GM23338 (cell line): Measurements from ENCODE around the gene PTPN12. TPM values are rescaled to one million over a fixed set of nuclear protein-coding genes. Genes with fewer than 3 reads are reported as not detected.

ENCODE experiments used
- ATAC-seq: fragments of 200-7000 bp; cut with Tn5 transposase; 3 replicates; pipeline ENCODE4 v1.9.1; 2020
- DNase-seq: peaks from one replicate; pipeline ENCODE4 v3.0.0-alpha.2; 2015; ENCODE audit warnings: low spot score
- H2AFZ ChIP-seq: fragments of 200-600 bp; sonication (generic); 2 replicates; pipeline ENCODE4 v1.8.0; 2016; ENCODE audit warnings: antibody characterized with exemption, mild to moderate bottlenecking, moderate library complexity
- H3F3A ChIP-seq: fragments of 200-600 bp; sonication (generic); replicated peaks from 2 replicates; pipeline ENCODE4 v1.8.0; 2017; ENCODE audit warnings: antibody characterized with exemption, mixed run types, low read depth
- H3K27ac ChIP-seq: fragments of 200-600 bp; sonication (generic); 2 replicates; pipeline ENCODE4 v1.6.1; 2016; ENCODE audit warnings: low read depth
- H3K27me3 ChIP-seq: fragments of 200-600 bp; sonication (generic); 2 replicates; pipeline ENCODE4 v1.8.0; 2016; ENCODE audit warnings: mild to moderate bottlenecking, mixed run types, moderate library complexity; ENCODE audit not compliant: insufficient read depth
- H3K36me3 ChIP-seq: fragments of 200-600 bp; sonication (generic); 2 replicates; pipeline ENCODE4 v1.8.0; 2016; ENCODE audit warnings: mild to moderate bottlenecking; ENCODE audit not compliant: insufficient read depth
- H3K4me1 ChIP-seq: fragments of 200-600 bp; sonication (generic); 2 replicates; pipeline ENCODE4 v1.8.0; 2016; ENCODE audit warnings: mild to moderate bottlenecking, moderate library complexity; ENCODE audit not compliant: insufficient read depth
- H3K4me2 ChIP-seq: fragments of 200-600 bp; sonication (generic); 2 replicates; pipeline ENCODE4 v1.7.1; 2017; ENCODE audit warnings: mixed run types
- H3K4me3 ChIP-seq: fragments of 200-600 bp; sonication (generic); 2 replicates; pipeline ENCODE4 v1.6.1; 2016; ENCODE audit warnings: mixed run types
- H3K79me2 ChIP-seq: fragments of 200-600 bp; sonication (generic); replicated peaks from 2 replicates; pipeline ENCODE4 v1.8.0; 2017; ENCODE audit warnings: mild to moderate bottlenecking; ENCODE audit not compliant: insufficient read depth
- H3K9me2 ChIP-seq: fragments of 200-600 bp; sonication (generic); 2 replicates; pipeline ENCODE4 v1.8.0; 2017; ENCODE audit not compliant: insufficient read depth
- H4K20me1 ChIP-seq: fragments of 200-600 bp; sonication (generic); replicated peaks from 2 replicates; pipeline ENCODE4 v1.8.0; 2017; ENCODE audit warnings: mild to moderate bottlenecking; ENCODE audit not compliant: insufficient read depth
- H3K27ac Mint-ChIP-seq: 2 replicates; pipeline ENCODE4 v1.8.0; 2020; ENCODE audit warnings: inconsistent platforms, mild to moderate bottlenecking, moderate library complexity, mixed read lengths
- H3K27me3 Mint-ChIP-seq: 3 replicates; pipeline ENCODE4 v1.8.0; 2022; ENCODE audit warnings: low read depth, mild to moderate bottlenecking, moderate library complexity, mixed read lengths, inconsistent platforms; ENCODE audit not compliant: insufficient read depth, poor library complexity
- H3K36me3 Mint-ChIP-seq: 3 replicates; pipeline ENCODE4 v1.8.0; 2021; ENCODE audit warnings: low read depth, mild to moderate bottlenecking, inconsistent platforms, moderate library complexity, mixed read lengths
- H3K4me1 Mint-ChIP-seq: 3 replicates; pipeline ENCODE4 v1.8.0; 2020; ENCODE audit warnings: mild to moderate bottlenecking, inconsistent platforms, mixed read lengths
- H3K4me3 Mint-ChIP-seq: 3 replicates; pipeline ENCODE4 v1.8.0; 2021; ENCODE audit warnings: moderate library complexity, mild to moderate bottlenecking, inconsistent platforms, mixed read lengths
- H3K9me3 Mint-ChIP-seq: 3 replicates; pipeline ENCODE4 v1.8.0; 2020; ENCODE audit warnings: moderate library complexity, mild to moderate bottlenecking, inconsistent platforms, mixed read lengths
- CREB1 ChIP-seq: fragments of 250-450 bp; sonication (Bioruptor Pico); IDR thresholded peaks from 2 replicates; pipeline ENCODE4 v1.5.0; 2020; ENCODE audit warnings: low read depth, mild to moderate bottlenecking, moderate library complexity
- CTCF ChIP-seq, 2 experiments: fragments of 200-600 bp in 1 of 2; sonication (generic) in 1 of 2; conservative IDR thresholded peaks; 2 replicates each; pipeline versions ENCODE4 v1.5.1 to v1.6.1; 2016 to 2017; ENCODE audit warnings: antibody characterized with exemption in 2 of 2, low read depth in 2 of 2, mild to moderate bottlenecking in 2 of 2, moderate library complexity in 1 of 2
- ETS1 ChIP-seq: IDR thresholded peaks from 2 replicates; pipeline ENCODE4 v1.6.1; 2016; ENCODE audit warnings: antibody characterized with exemption
- EZH2phosphoT487 ChIP-seq: fragments of 200-600 bp; sonication (generic); IDR thresholded peaks from one replicate; pipeline ENCODE4 v1.8.1; 2018; ENCODE audit warnings: antibody characterized with exemption; ENCODE audit not compliant: unreplicated experiment
- JUNB ChIP-seq: IDR thresholded peaks from one replicate; pipeline ENCODE4 v1.6.1; 2016; ENCODE audit warnings: antibody characterized with exemption; ENCODE audit not compliant: unreplicated experiment
- POLR2AphosphoS5 ChIP-seq: IDR thresholded peaks from 2 replicates; pipeline ENCODE4 v1.6.1; 2016; ENCODE audit warnings: antibody characterized with exemption, low read depth
- REST ChIP-seq: IDR thresholded peaks from one replicate; pipeline ENCODE4 v1.6.1; 2018; ENCODE audit warnings: antibody characterized with exemption; ENCODE audit not compliant: unreplicated experiment
- ZNF114 ChIP-seq: fragments of 250-450 bp; sonication (Bioruptor Pico); IDR thresholded peaks from 2 replicates; pipeline ENCODE4 v1.5.0; 2020; ENCODE audit warnings: mild to moderate bottlenecking, moderate library complexity
- ZNF331 ChIP-seq: fragments of 250-450 bp; sonication (Bioruptor Pico); IDR thresholded peaks from 2 replicates; pipeline ENCODE4 v1.5.0; 2020; ENCODE audit warnings: low read depth, mild to moderate bottlenecking, moderate library complexity
- polyA plus RNA-seq: library from polyadenylated mRNA; unstranded; fragments of >200 nt; fragmentation: Nextera tagmentation; extraction: Ambion mirVana; gene quantifications from 2 replicates; pipeline ENCODE4 v1.2.1, GENCODE V29; 2016
- total RNA-seq: library from RNA; depleted of rRNA; stranded (reverse); fragments of >200 nt; shearing (Covaris generic); gene quantifications from 2 replicates; pipeline ENCODE4 v1.2.3, GENCODE V29; 2014

The PTPN12 gene
- total and polyA plus RNA-seq, 2 experiments from 2014 or later: 58.8 to 187 TPM

GRCh38 chr7:77606562-77606961 is 69.5 kb downstream of the PTPN12 start:
- Histone ChIP-seq H3K79me2 (0 out of 2 replicates have a peak, but pooled peaks cover 4% of the 10 kb centered on the region), H3K27ac (no peak overlapping the region), H3F3A (no peaks in the 10 kb centered on the region), H3K4me2 (no peak overlapping the region), H3K4me1 (no peaks in the 10 kb centered on the region), H3K27me3 (no peaks in the 10 kb centered on the region), H3K9me2 (no peaks in the 10 kb centered on the region), H4K20me1 (peaks cover 1% of the 10 kb centered on the region; the same call in 1 of the 2 replicates), H3K4me3 (no peak overlapping the region), H3K36me3 (peaks cover 28% of the 10 kb centered on the region), H2AFZ (no peak overlapping the region)
- no peak for ATAC-seq
- no peaks in the 10 kb centered on the region for H3K9me3 Mint-ChIP-seq
- peaks cover 3% of the 10 kb centered on the region for H3K27me3 Mint-ChIP-seq
- no peak for TF ChIP-seq CREB1
- TF ChIP-seq JUNB: no peak
- no peak overlapping the region for H3K27ac Mint-ChIP-seq
- no peak overlapping the region for H3K4me3 Mint-ChIP-seq
- no peak for DNase-seq
- H3K36me3 Mint-ChIP-seq: peaks cover 46% of the 10 kb centered on the region
- H3K4me1 Mint-ChIP-seq: no peaks in the 10 kb centered on the region

GRCh38 chr7:77619314-77619713 is 82.2 kb downstream of the PTPN12 start:
- H3K4me3 Mint-ChIP-seq: no peak overlapping the region
- TF ChIP-seq JUNB: no peak
- TF ChIP-seq REST: no peak
- no peak for TF ChIP-seq CTCF (conservative IDR thresholded peaks at IDR 0.05; ENCODE audit: low read depth in 2 of 2)
- no peak for TF ChIP-seq ZNF114 (CRISPR knock-in tag)
- TF ChIP-seq POLR2AphosphoS5: no peak
- TF ChIP-seq EZH2phosphoT487: no peak
- TF ChIP-seq CREB1: no peak
- no peak for TF ChIP-seq ETS1
- TF ChIP-seq ZNF331 (CRISPR knock-in tag): no peak

More at GRCh38 chr7:77619314-77619713, 82.2 kb downstream of the PTPN12 start:
- Mint-ChIP-seq H3K4me1 (peaks cover 16% of the 10 kb centered on the region; the same call in 2 of the 3 replicates), H3K27ac (no peak overlapping the region), H3K9me3 (no peaks in the 10 kb centered on the region), H3K27me3 (peaks cover 2% of the 10 kb centered on the region), H3K36me3 (peaks cover 50% of the 10 kb centered on the region)
- Histone ChIP-seq H4K20me1 (peaks cover 3% of the 10 kb centered on the region), H3K4me2 (no peak overlapping the region), H3K79me2 (no peaks in the 10 kb centered on the region; the same call in none of the 2 replicates), H3K27ac (no peak overlapping the region), H3K9me2 (no peaks in the 10 kb centered on the region), H3F3A (no peaks in the 10 kb centered on the region), H2AFZ (no peak overlapping the region), H3K4me1 (0 out of 2 replicates have a peak, but pooled peaks cover 8% of the 10 kb centered on the region), H3K36me3 (peaks cover 31% of the 10 kb centered on the region; the same call in 1 of the 2 replicates), H3K4me3 (no peak overlapping the region), H3K27me3 (no peaks in the 10 kb centered on the region)
- no peak for ATAC-seq
- DNase-seq: no peak
